Measurements from ENCODE around the gene B3GNT5.

B3GNT5 gene

GRCh38 chr3:183214277-183214612, 38.8 kb upstream of the B3GNT5 start:
- Histone ChIP-seq H3K4me3 (ENCODE audit: severe bottlenecking) (no peak overlapping the region), H3K9me3 (ENCODE audit: severe bottlenecking) (no peaks in the 10 kb centered on the region), H3K4me1 (ENCODE audit: insufficient read depth, poor library complexity, severe bottlenecking) (no peaks in the 10 kb centered on the region), H3K27me3 (ENCODE audit: insufficient read depth, poor library complexity, severe bottlenecking) (no peaks in the 10 kb centered on the region), H3K27ac (ENCODE audit: poor library complexity, severe bottlenecking) (no peak overlapping the region), H3K36me3 (ENCODE audit: low read depth) (no peaks in the 10 kb centered on the region)
- DNase-seq (ENCODE audit: low spot score) (no peak), ATAC-seq (ENCODE audit: low read depth) (no peak)
- no peak for TF ChIP-seq CTCF (IDR thresholded peaks at IDR 0.05; ENCODE audit: poor library complexity, severe bottlenecking)

- ATAC-seq (ENCODE audit: low read depth) (no peak), DNase-seq (ENCODE audit: low spot score) (no peak)
- no peaks in the 10 kb centered on the region for H3K4me1 ChIP-seq (ENCODE audit: insufficient read depth, poor library complexity, severe bottlenecking)
- H3K27ac ChIP-seq (ENCODE audit: poor library complexity, severe bottlenecking): no peak overlapping the region
- H3K36me3 ChIP-seq (ENCODE audit: low read depth): no peaks in the 10 kb centered on the region
- no peaks in the 10 kb centered on the region for H3K9me3 ChIP-seq (ENCODE audit: severe bottlenecking)
- no peak overlapping the region for H3K4me3 ChIP-seq (ENCODE audit: severe bottlenecking)
- no peaks in the 10 kb centered on the region for H3K27me3 ChIP-seq (ENCODE audit: insufficient read depth, poor library complexity, severe bottlenecking)
- no peak for TF ChIP-seq CTCF (IDR thresholded peaks at IDR 0.05; ENCODE audit: poor library complexity, severe bottlenecking)
Observed at GRCh38 chr3:183215591-183216202, 37.4 kb upstream of the B3GNT5 start.

- no peak overlapping the region for H3K27ac ChIP-seq (ENCODE audit: poor library complexity, severe bottlenecking)
- no peak for TF ChIP-seq CTCF (IDR thresholded peaks at IDR 0.05; ENCODE audit: poor library complexity, severe bottlenecking)
- ATAC-seq (ENCODE audit: low read depth): no peak
Observed at GRCh38 chr3:183217548-183218332, 35.3 kb upstream of the B3GNT5 start.

GRCh38 chr3:183218826-183219225, 34.2 kb upstream of the B3GNT5 start:
- no peaks in the 10 kb centered on the region for H3K9me3 ChIP-seq (ENCODE audit: severe bottlenecking)
- no peaks in the 10 kb centered on the region for H3K4me1 ChIP-seq (ENCODE audit: insufficient read depth, poor library complexity, severe bottlenecking)
- no peak overlapping the region for H3K27ac ChIP-seq (ENCODE audit: poor library complexity, severe bottlenecking)
- TF ChIP-seq CTCF (IDR thresholded peaks at IDR 0.05; ENCODE audit: poor library complexity, severe bottlenecking): no peak
- H3K36me3 ChIP-seq (ENCODE audit: low read depth): no peaks in the 10 kb centered on the region
- DNase-seq (ENCODE audit: low spot score) (no peak), ATAC-seq (ENCODE audit: low read depth) (no peak)
- H3K27me3 ChIP-seq (ENCODE audit: insufficient read depth, poor library complexity, severe bottlenecking): no peaks in the 10 kb centered on the region
- no peak overlapping the region for H3K4me3 ChIP-seq (ENCODE audit: severe bottlenecking)

More at GRCh38 chr3:183217548-183218332, 35.3 kb upstream of the B3GNT5 start:
- Histone ChIP-seq H3K9me3 (ENCODE audit: severe bottlenecking) (no peaks in the 10 kb centered on the region), H3K27me3 (ENCODE audit: insufficient read depth, poor library complexity, severe bottlenecking) (no peaks in the 10 kb centered on the region), H3K4me1 (ENCODE audit: insufficient read depth, poor library complexity, severe bottlenecking) (no peaks in the 10 kb centered on the region), H3K36me3 (ENCODE audit: low read depth) (no peaks in the 10 kb centered on the region), H3K4me3 (ENCODE audit: severe bottlenecking) (no peak overlapping the region)
- no peak for DNase-seq (ENCODE audit: low spot score)

GRCh38 chr3:183220828-183221227, 32.2 kb upstream of the B3GNT5 start:
- no peak overlapping the region for H3K27ac ChIP-seq (ENCODE audit: poor library complexity, severe bottlenecking)
- no peaks in the 10 kb centered on the region for H3K9me3 ChIP-seq (ENCODE audit: severe bottlenecking)
- H3K4me1 ChIP-seq (ENCODE audit: insufficient read depth, poor library complexity, severe bottlenecking): no peaks in the 10 kb centered on the region
- no peaks in the 10 kb centered on the region for H3K27me3 ChIP-seq (ENCODE audit: insufficient read depth, poor library complexity, severe bottlenecking)
- no peaks in the 10 kb centered on the region for H3K36me3 ChIP-seq (ENCODE audit: low read depth)
- DNase-seq (ENCODE audit: low spot score): no peak
- no peak overlapping the region for H3K4me3 ChIP-seq (ENCODE audit: severe bottlenecking)
- no peak for TF ChIP-seq CTCF (IDR thresholded peaks at IDR 0.05; ENCODE audit: poor library complexity, severe bottlenecking)
- peak; percentile 62; the same call in 2 of the 3 replicates for ATAC-seq (ENCODE audit: low read depth)
